K562 (cell line): ENCODE data around the gene IDUA. TPM values are rescaled to one million over a fixed set of nuclear protein-coding genes. Genes with fewer than 3 reads are reported as not detected.

Experiments used
- RNF2 ChIP-seq: sonication (generic); IDR thresholded peaks from 2 replicates; pipeline ENCODE4 v1.6.1; 2016
- TEAD1 ChIP-seq, 2 experiments: fragments of 450-650 bp in 1 of 2; sonication (generic) in 1 of 2; formaldehyde crosslinking; IDR thresholded peaks; 2 replicates each; pipeline versions ENCODE4 v1.4.0 to v1.8.0; 2020 to 2022; ENCODE audit warnings: mild to moderate bottlenecking in 2 of 2, missing genetic modification reagents in 1 of 2
- polyA plus RNA-seq, 8 experiments: library from polyadenylated mRNA; depleted of rRNA in 4 of 8; stranded (reverse) in 5 of 8; unstranded in 3 of 8; fragments of >200 nt; fragmentation: Nextera tagmentation in 2 of 8; fragmentation: Illumina TruSeq in 1 of 8; extraction: Ambion mirVana in 2 of 8; extraction: Trizol in 1 of 8; gene quantifications; 2 replicates each; pipeline versions ENCODE4 v1.2.1 to v1.2.3, GENCODE V29; 2011 to 2014; ENCODE audit warnings: inconsistent platforms in 1 of 8, missing spikeins in 1 of 8
- total RNA-seq, 7 experiments: library from RNA; depleted of rRNA in 6 of 7; stranded (reverse); fragments of >200 nt in 6 of 7; fragmentation: Illumina TruSeq in 2 of 7; extraction: Trizol in 2 of 7; gene quantifications; 2 replicates each; pipeline versions ENCODE4 v1.2.1 to v1.2.3, GENCODE V29; 2011 to 2021; ENCODE audit warnings: low replicate concordance in 1 of 7
- TF ChIP-seq, protein P1 (sequence below): fragments of 450-650 bp; IDR thresholded peaks from 2 replicates; pipeline ENCODE4 v1.6.1; 2017; ENCODE audit warnings: antibody characterized with exemption, mild to moderate bottlenecking
- TF ChIP-seq, protein P2 (sequence below): fragments of 200-800 bp; sonication (Bioruptor generic); IDR thresholded peaks from 2 replicates; pipeline ENCODE4 v1.6.1; 2017; ENCODE audit warnings: missing genetic modification characterization, missing compliant biosample characterization
- TF ChIP-seq, protein P3 (sequence below): fragments of 450-650 bp; IDR thresholded peaks from 2 replicates; pipeline ENCODE4 v1.6.1; 2016; ENCODE audit warnings: mild to moderate bottlenecking, moderate library complexity
- TF ChIP-seq, protein P4 (sequence below): fragments of 200-400 bp; formaldehyde crosslinking; IDR thresholded peaks from 2 replicates; pipeline ENCODE4 v1.6.1; 2017; ENCODE audit warnings: mild to moderate bottlenecking, low read depth, low read length, moderate library complexity

The IDUA gene
- total and polyA plus RNA-seq, 9 of the 15 experiments (the other 6 are each of a cell fraction or from before 2014, with no cell fraction given), result 0.04 to 16.1 (median 1.2) TPM

DNA sequence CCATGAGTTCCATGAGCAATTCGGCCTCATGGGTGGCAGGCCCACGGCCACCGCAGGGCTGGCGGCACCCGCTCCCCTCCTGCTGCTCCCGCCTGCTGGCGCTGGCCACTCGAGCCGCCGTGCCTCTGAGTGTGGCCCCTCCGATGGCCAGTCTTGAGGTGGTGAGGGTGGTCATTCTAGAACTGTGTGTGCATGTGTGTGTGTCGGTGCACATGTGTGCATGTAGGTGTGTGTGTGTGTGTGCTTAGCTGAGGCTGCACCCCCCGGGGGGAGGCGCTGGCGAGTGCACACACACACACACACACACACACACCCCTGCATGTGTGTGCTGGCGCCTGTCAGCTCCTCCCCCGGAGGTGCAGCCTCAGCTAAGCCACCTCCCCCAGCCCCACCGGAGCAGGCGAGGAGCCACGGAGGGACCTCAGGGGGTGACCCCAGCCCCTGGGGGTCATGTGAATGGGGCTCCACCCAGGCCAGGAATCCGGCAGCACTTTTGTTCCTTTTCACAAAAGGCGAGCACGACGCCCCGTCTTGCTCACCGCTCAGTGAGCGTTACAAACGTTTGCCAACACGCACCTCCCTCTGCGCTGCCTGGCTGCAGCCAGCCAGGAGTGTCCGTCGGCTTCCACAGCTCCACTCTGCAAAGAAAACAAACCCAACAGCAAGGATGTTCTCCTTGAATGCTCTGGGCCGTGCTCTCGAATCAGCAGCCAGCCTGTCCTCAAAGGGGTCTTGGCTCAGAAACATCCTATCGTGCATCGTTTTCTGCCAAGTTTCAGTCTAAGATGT is 54.5 kb downstream of the IDUA start (continued):
- TF ChIP-seq, protein P1, sequence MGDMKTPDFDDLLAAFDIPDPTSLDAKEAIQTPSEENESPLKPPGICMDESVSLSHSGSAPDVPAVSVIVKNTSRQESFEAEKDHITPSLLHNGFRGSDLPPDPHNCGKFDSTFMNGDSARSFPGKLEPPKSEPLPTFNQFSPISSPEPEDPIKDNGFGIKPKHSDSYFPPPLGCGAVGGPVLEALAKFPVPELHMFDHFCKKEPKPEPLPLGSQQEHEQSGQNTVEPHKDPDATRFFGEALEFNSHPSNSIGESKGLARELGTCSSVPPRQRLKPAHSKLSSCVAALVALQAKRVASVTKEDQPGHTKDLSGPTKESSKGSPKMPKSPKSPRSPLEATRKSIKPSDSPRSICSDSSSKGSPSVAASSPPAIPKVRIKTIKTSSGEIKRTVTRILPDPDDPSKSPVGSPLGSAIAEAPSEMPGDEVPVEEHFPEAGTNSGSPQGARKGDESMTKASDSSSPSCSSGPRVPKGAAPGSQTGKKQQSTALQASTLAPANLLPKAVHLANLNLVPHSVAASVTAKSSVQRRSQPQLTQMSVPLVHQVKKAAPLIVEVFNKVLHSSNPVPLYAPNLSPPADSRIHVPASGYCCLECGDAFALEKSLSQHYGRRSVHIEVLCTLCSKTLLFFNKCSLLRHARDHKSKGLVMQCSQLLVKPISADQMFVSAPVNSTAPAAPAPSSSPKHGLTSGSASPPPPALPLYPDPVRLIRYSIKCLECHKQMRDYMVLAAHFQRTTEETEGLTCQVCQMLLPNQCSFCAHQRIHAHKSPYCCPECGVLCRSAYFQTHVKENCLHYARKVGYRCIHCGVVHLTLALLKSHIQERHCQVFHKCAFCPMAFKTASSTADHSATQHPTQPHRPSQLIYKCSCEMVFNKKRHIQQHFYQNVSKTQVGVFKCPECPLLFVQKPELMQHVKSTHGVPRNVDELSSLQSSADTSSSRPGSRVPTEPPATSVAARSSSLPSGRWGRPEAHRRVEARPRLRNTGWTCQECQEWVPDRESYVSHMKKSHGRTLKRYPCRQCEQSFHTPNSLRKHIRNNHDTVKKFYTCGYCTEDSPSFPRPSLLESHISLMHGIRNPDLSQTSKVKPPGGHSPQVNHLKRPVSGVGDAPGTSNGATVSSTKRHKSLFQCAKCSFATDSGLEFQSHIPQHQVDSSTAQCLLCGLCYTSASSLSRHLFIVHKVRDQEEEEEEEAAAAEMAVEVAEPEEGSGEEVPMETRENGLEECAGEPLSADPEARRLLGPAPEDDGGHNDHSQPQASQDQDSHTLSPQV, result peak; percentile 79; the same call in 1 of the 2 replicates
- TF ChIP-seq, protein P2, sequence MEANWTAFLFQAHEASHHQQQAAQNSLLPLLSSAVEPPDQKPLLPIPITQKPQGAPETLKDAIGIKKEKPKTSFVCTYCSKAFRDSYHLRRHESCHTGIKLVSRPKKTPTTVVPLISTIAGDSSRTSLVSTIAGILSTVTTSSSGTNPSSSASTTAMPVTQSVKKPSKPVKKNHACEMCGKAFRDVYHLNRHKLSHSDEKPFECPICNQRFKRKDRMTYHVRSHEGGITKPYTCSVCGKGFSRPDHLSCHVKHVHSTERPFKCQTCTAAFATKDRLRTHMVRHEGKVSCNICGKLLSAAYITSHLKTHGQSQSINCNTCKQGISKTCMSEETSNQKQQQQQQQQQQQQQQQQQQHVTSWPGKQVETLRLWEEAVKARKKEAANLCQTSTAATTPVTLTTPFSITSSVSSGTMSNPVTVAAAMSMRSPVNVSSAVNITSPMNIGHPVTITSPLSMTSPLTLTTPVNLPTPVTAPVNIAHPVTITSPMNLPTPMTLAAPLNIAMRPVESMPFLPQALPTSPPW, result peak; percentile 45
- TF ChIP-seq, protein P3, sequence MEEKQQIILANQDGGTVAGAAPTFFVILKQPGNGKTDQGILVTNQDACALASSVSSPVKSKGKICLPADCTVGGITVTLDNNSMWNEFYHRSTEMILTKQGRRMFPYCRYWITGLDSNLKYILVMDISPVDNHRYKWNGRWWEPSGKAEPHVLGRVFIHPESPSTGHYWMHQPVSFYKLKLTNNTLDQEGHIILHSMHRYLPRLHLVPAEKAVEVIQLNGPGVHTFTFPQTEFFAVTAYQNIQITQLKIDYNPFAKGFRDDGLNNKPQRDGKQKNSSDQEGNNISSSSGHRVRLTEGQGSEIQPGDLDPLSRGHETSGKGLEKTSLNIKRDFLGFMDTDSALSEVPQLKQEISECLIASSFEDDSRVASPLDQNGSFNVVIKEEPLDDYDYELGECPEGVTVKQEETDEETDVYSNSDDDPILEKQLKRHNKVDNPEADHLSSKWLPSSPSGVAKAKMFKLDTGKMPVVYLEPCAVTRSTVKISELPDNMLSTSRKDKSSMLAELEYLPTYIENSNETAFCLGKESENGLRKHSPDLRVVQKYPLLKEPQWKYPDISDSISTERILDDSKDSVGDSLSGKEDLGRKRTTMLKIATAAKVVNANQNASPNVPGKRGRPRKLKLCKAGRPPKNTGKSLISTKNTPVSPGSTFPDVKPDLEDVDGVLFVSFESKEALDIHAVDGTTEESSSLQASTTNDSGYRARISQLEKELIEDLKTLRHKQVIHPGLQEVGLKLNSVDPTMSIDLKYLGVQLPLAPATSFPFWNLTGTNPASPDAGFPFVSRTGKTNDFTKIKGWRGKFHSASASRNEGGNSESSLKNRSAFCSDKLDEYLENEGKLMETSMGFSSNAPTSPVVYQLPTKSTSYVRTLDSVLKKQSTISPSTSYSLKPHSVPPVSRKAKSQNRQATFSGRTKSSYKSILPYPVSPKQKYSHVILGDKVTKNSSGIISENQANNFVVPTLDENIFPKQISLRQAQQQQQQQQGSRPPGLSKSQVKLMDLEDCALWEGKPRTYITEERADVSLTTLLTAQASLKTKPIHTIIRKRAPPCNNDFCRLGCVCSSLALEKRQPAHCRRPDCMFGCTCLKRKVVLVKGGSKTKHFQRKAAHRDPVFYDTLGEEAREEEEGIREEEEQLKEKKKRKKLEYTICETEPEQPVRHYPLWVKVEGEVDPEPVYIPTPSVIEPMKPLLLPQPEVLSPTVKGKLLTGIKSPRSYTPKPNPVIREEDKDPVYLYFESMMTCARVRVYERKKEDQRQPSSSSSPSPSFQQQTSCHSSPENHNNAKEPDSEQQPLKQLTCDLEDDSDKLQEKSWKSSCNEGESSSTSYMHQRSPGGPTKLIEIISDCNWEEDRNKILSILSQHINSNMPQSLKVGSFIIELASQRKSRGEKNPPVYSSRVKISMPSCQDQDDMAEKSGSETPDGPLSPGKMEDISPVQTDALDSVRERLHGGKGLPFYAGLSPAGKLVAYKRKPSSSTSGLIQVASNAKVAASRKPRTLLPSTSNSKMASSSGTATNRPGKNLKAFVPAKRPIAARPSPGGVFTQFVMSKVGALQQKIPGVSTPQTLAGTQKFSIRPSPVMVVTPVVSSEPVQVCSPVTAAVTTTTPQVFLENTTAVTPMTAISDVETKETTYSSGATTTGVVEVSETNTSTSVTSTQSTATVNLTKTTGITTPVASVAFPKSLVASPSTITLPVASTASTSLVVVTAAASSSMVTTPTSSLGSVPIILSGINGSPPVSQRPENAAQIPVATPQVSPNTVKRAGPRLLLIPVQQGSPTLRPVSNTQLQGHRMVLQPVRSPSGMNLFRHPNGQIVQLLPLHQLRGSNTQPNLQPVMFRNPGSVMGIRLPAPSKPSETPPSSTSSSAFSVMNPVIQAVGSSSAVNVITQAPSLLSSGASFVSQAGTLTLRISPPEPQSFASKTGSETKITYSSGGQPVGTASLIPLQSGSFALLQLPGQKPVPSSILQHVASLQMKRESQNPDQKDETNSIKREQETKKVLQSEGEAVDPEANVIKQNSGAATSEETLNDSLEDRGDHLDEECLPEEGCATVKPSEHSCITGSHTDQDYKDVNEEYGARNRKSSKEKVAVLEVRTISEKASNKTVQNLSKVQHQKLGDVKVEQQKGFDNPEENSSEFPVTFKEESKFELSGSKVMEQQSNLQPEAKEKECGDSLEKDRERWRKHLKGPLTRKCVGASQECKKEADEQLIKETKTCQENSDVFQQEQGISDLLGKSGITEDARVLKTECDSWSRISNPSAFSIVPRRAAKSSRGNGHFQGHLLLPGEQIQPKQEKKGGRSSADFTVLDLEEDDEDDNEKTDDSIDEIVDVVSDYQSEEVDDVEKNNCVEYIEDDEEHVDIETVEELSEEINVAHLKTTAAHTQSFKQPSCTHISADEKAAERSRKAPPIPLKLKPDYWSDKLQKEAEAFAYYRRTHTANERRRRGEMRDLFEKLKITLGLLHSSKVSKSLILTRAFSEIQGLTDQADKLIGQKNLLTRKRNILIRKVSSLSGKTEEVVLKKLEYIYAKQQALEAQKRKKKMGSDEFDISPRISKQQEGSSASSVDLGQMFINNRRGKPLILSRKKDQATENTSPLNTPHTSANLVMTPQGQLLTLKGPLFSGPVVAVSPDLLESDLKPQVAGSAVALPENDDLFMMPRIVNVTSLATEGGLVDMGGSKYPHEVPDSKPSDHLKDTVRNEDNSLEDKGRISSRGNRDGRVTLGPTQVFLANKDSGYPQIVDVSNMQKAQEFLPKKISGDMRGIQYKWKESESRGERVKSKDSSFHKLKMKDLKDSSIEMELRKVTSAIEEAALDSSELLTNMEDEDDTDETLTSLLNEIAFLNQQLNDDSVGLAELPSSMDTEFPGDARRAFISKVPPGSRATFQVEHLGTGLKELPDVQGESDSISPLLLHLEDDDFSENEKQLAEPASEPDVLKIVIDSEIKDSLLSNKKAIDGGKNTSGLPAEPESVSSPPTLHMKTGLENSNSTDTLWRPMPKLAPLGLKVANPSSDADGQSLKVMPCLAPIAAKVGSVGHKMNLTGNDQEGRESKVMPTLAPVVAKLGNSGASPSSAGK, result peak; percentile 71
- TF ChIP-seq, protein P4, sequence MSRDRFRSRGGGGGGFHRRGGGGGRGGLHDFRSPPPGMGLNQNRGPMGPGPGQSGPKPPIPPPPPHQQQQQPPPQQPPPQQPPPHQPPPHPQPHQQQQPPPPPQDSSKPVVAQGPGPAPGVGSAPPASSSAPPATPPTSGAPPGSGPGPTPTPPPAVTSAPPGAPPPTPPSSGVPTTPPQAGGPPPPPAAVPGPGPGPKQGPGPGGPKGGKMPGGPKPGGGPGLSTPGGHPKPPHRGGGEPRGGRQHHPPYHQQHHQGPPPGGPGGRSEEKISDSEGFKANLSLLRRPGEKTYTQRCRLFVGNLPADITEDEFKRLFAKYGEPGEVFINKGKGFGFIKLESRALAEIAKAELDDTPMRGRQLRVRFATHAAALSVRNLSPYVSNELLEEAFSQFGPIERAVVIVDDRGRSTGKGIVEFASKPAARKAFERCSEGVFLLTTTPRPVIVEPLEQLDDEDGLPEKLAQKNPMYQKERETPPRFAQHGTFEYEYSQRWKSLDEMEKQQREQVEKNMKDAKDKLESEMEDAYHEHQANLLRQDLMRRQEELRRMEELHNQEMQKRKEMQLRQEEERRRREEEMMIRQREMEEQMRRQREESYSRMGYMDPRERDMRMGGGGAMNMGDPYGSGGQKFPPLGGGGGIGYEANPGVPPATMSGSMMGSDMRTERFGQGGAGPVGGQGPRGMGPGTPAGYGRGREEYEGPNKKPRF, result no peak
- 0 out of 2 replicates have a peak, but pooled peaks have one; percentile 39 for TF ChIP-seq RNF2
- TF ChIP-seq TEAD1 (CRISPR knock-in tag; IDR thresholded peaks at IDR 0.05), result peak in 1 of 2 experiments; percentile 84; a peak in 1 of 4 replicates
